Fibroblast of peridontal ligament (primary cell): Measurements from ENCODE around the gene ZNF557.
"Not testable (repeated sequence)": the region's sequence is repeated elsewhere in the genome, so short reads cannot be mapped to it uniquely, and the experiment has no call there.

Experiments used
- DNase-seq: peaks from one replicate; pipeline ENCODE4 v3.0.0-alpha.2; 2010; ENCODE audit errors: extremely low read depth

Gene ZNF557

GRCh38 chr19:7069042-7069903 lies at the start of gene ZNF557:
Gene ZNF557 (plus strand): TSS chr19:7069703. CDS start chr19:7075075, 5,372 bp downstream.
- DNase-seq: peak; percentile 93

- DNase-seq: not testable (repeated sequence)
These were observed 48.2 kb upstream of the ZNF557 start, which contains the start of gene MBD3L2B for GRCh38 chr19:7021331-7021730. Gene MBD3L2B (minus strand): TSS chr19:7021431. CDS start chr19:7021397, 34 bp downstream.

- not testable (repeated sequence) for DNase-seq
These were observed 40.7 kb upstream of the ZNF557 start for GRCh38 chr19:7028790-7029189.

GRCh38 chr19:7030278-7030677 lies 39.2 kb upstream of the ZNF557 start, which contains the start of gene MBD3L5:
Gene MBD3L5 (plus strand): TSS chr19:7030578. CDS start chr19:7030612, 34 bp downstream.
- DNase-seq: not testable (repeated sequence)

GRCh38 chr19:7040079-7040478 lies 29.4 kb upstream of the ZNF557 start, which contains the start of gene MBD3L4:
Gene MBD3L4 (minus strand): TSS chr19:7040179. CDS start chr19:7040144, 35 bp downstream.
- not testable (repeated sequence) for DNase-seq

GRCh38 chr19:7041563-7041962 lies 27.9 kb upstream of the ZNF557 start:
- DNase-seq: not testable (repeated sequence)

- DNase-seq: not testable (repeated sequence)
These were observed 20.5 kb upstream of the ZNF557 start, which contains the start of gene MBD3L2 for GRCh38 chr19:7049021-7049420. Gene MBD3L2 (plus strand): TSS chr19:7049321. CDS start chr19:7049374, 53 bp downstream.

DNA sequence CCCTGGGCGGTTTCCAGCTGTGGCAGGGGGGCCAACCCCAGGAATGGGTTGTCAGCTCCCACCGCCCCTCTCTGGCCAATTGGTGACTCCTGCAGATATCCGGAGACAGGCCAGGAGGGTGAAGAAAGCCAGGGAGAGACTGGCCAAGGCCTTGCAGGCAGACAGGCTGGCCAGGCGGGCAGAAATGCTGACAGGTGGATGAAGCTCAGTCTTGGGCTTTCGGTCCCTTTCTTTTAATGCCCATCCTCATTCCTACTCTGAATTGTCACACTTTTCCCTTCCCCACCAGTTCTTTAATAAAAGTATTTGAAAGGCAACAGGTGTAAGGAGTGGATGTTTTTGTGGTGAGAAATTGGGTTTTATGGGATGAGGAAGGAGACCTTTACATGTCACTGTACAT lies 18.1 kb upstream of the ZNF557 start:
- DNase-seq: not testable (repeated sequence)

- not testable (repeated sequence) for DNase-seq
These were observed 16.6 kb upstream of the ZNF557 start for GRCh38 chr19:7052896-7053295.

- DNase-seq: not testable (repeated sequence)
These were observed 14.7 kb upstream of the ZNF557 start for GRCh38 chr19:7054635-7055368.

DNA sequence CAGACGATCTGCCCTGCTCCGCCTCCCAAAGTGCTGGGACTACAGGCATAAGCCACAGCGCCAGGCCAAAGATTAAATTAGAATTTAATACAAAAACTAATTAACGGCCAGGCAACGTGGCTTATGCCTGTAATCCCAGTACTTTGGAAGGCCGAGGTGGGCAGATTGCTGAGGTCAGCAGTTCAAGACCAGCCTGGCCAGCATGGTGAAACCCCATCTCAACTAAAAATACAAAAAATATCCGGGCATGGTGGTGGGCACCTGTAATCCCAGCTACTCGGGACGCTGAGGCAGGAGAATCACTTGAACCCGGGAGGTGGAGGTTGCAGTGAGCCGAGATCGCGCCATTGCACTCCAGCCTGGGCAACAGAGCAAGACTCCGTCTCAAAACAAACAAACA lies 13.8 kb upstream of the ZNF557 start:
- DNase-seq: not testable (repeated sequence)

GRCh38 chr19:7056371-7056770 lies 13.1 kb upstream of the ZNF557 start:
- not testable (repeated sequence) for DNase-seq

GRCh38 chr19:7058576-7058975 lies 10.9 kb upstream of the ZNF557 start, which contains the start of gene MBD3L3:
Gene MBD3L3 (minus strand): TSS chr19:7058676. CDS start chr19:7058605, 71 bp downstream.
- DNase-seq: not testable (repeated sequence)

GRCh38 chr19:7059977-7060376 lies 9.5 kb upstream of the ZNF557 start:
- DNase-seq: not testable (repeated sequence)

DNA sequence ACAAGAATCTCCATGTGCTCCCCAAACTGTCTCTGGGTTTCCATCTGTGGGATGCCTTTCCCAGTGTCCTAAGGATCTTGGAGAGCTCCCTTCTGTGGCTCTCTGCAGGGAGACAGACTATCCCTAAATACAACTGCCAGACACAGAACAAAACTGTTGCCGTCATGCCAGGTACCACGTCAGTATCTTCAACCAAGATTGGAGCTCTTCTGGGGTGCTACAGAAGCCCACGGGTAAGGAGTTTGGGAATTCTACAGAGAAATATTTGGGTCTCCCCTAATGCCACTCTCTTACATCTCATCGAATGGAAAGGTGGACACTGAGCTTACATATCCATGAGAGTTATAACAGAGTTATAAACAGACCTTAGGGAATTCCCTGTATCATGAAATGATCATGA lies 6.2 kb upstream of the ZNF557 start:
- no peak for DNase-seq

DNA sequence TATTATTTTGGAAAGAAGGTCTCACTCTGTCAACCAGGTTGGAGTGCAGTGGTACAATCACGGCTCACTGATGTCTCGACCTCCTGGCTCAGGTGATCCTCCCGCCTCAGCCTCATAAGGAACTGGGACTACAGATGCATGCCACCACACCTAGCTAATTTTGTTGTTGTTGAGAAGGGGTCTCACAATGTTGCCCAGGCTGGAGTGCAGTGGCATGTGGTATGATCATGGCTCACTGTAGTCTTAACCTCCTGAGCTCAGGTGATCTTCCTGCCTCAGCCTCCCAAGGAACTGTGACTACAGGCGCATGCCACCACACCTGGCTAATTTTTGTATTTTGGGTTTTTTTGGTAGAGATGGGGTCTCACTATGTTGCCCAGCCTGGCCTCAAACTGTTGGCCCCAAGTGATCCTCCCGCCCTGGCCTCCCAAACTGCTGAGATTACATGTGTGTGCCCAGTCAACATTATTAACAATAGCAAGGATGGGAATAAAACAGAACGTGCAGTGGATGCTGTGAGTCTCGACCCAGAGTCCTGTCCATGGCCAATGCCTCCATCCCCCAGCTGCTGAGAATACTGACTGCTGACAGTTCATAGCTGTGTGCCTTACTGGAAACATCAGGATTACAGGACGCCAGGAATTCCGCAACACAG lies 5.6 kb upstream of the ZNF557 start:
- DNase-seq: no peak

- DNase-seq: not testable (repeated sequence)
These were observed 2.4 kb upstream of the ZNF557 start for GRCh38 chr19:7067122-7067521.

DNA sequence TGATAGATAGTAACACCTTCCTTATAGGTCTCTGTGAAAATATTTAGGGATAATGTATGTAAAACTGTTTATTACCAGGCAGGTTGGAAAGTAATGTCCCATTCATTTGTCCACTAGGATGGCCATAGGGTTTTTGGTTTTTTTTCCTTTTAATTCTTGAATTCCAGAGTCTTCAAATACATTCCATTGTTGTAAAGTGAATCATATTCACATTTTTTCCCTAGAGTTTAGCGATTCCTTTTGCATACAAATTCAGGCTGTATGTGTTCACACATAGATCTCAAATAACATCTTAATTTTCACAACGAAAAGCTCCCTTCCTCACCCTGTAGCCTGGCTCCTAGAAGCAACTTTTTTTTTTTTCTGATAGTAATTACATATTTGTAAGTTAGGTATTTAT lies 1.8 kb upstream of the ZNF557 start:
- peak; percentile 47 for DNase-seq

GRCh38 chr19:7068599-7068998 lies 904 bp upstream of the ZNF557 start:
- DNase-seq: no peak

GRCh38 chr19:7069904-7070226 lies 362 bp downstream of the ZNF557 start:
- DNase-seq: no peak

DNA sequence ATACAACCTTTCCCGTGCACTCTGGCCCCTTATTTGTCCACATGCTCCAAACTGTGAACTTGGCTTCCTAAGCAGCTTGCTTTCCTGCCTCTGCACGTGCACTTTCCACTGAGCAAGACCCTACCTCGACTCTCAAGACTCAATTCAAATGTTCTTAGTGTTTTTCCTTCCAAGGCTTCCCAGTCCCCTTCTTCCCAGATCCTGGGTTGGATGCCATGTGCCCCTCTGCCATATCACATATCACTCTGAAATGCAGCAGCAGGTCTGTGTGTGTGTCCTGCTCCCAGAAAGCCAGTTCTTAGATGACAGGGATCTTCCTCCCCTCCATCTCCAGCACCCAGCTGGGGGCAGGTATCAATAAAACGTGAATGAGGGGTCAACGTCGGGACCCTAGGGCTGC lies 3.0 kb downstream of the ZNF557 start:
- no peak for DNase-seq
